ENCODE data around the gene PM20D2. TPM values are rescaled to one million over a fixed set of nuclear protein-coding genes. Genes with fewer than 3 reads are reported as not detected.

Gene PM20D2
- total and polyA plus RNA-seq, 2 of the 13 experiments (the other 11 are each of a cell fraction or from before 2014, with no cell fraction given): 13.3 to 26.3 TPM

DNA sequence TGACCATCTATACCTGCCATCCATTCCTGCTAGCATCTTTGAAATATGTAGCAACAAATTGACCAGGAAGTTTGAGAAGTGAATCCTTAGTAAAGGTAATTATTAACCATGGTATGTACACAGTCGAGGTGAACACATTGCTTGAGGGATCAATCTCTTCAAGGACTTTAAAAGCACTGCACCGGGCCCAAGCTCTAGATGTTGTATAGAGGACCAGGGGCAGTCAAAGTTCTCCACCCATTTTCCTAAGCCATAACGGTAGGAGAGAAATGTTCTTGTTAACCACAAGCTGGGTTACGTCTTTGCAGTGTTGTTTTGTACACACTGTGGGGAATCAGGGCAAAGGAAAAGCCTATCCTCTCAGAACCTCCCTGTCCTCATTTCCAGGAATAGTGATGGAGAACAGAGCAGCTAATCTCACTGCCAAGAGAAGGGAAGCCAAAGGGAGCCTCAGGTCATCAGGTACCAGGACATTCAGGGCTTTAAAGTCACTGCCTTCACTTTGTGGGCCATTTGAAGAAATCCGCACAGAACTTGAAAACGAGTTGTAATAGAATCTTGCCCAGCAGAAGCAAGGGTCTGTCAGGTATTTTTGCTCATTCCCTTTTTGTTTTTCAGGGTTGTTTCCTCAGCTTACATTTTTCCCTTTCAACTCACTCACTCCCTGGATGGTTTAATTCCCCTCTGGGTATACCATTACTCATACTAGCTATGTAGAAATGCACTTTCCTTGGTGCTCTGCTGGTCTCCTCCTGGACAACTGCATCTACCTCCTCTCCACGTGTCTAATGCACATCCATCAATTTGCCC lies 5.3 kb upstream of the PM20D2 start (continued):
- TF ChIP-seq, protein P1, sequence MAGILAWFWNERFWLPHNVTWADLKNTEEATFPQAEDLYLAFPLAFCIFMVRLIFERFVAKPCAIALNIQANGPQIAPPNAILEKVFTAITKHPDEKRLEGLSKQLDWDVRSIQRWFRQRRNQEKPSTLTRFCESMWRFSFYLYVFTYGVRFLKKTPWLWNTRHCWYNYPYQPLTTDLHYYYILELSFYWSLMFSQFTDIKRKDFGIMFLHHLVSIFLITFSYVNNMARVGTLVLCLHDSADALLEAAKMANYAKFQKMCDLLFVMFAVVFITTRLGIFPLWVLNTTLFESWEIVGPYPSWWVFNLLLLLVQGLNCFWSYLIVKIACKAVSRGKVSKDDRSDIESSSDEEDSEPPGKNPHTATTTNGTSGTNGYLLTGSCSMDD (CRISPR knock-in tag; IDR thresholded peaks at IDR 0.05): no peak
- TF ChIP-seq XRCC5 (optimal IDR thresholded peaks at IDR 0.05; ENCODE audit: low read length) (no peak), ZNF282 (IDR thresholded peaks at IDR 0.05; ENCODE audit: partially characterized antibody) (no peak), TRIM24 (CRISPR knock-in tag; IDR thresholded peaks at IDR 0.05) (no peak), ZSCAN9 (CRISPR knock-in tag; IDR thresholded peaks at IDR 0.05; ENCODE audit: borderline replicate concordance) (0 out of 2 replicates have a peak, but pooled peaks have one; percentile 38), ZNF205 (CRISPR knock-in tag; IDR thresholded peaks at IDR 0.05) (no peak), SPEN (CRISPR knock-in tag; IDR thresholded peaks at IDR 0.05; ENCODE audit: low read depth) (no peak), KAT2B (IDR thresholded peaks at IDR 0.05; ENCODE audit: borderline replicate concordance, low read depth, low read length) (no peak), SMC3 (IDR thresholded peaks at IDR 0.05; ENCODE audit: low read length) (no peak), SSRP1 (CRISPR knock-in tag; IDR thresholded peaks at IDR 0.05) (no peak), ZNF24 (IDR thresholded peaks at IDR 0.05) (no peak), MXI1 (IDR thresholded peaks at IDR 0.05; ENCODE audit: borderline replicate concordance, low read depth, low read length) (no peak; the same call in 2 of the 3 replicates), ZNF879 (CRISPR knock-in tag; IDR thresholded peaks at IDR 0.05) (no peak)
- TF ChIP-seq, protein P2, sequence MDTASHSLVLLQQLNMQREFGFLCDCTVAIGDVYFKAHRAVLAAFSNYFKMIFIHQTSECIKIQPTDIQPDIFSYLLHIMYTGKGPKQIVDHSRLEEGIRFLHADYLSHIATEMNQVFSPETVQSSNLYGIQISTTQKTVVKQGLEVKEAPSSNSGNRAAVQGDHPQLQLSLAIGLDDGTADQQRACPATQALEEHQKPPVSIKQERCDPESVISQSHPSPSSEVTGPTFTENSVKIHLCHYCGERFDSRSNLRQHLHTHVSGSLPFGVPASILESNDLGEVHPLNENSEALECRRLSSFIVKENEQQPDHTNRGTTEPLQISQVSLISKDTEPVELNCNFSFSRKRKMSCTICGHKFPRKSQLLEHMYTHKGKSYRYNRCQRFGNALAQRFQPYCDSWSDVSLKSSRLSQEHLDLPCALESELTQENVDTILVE (CRISPR knock-in tag; IDR thresholded peaks at IDR 0.05): peak; percentile 40; the same call in 1 of the 2 replicates
- TF ChIP-seq, protein P3, sequence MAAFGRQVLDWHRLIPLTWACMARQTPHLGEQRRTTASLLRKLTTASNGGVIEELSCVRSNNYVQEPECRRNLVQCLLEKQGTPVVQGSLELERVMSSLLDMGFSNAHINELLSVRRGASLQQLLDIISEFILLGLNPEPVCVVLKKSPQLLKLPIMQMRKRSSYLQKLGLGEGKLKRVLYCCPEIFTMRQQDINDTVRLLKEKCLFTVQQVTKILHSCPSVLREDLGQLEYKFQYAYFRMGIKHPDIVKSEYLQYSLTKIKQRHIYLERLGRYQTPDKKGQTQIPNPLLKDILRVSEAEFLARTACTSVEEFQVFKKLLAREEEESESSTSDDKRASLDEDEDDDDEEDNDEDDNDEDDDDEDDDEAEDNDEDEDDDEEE (CRISPR knock-in tag; IDR thresholded peaks at IDR 0.05): no peak
- TF ChIP-seq, protein P4, sequence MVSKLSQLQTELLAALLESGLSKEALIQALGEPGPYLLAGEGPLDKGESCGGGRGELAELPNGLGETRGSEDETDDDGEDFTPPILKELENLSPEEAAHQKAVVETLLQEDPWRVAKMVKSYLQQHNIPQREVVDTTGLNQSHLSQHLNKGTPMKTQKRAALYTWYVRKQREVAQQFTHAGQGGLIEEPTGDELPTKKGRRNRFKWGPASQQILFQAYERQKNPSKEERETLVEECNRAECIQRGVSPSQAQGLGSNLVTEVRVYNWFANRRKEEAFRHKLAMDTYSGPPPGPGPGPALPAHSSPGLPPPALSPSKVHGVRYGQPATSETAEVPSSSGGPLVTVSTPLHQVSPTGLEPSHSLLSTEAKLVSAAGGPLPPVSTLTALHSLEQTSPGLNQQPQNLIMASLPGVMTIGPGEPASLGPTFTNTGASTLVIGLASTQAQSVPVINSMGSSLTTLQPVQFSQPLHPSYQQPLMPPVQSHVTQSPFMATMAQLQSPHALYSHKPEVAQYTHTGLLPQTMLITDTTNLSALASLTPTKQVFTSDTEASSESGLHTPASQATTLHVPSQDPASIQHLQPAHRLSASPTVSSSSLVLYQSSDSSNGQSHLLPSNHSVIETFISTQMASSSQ (IDR thresholded peaks at IDR 0.05; ENCODE audit: low read depth): peak; percentile 97
- TF ChIP-seq, protein P4 (CRISPR knock-in tag; IDR thresholded peaks at IDR 0.05; ENCODE audit: borderline replicate concordance): peak; percentile 97
- TF ChIP-seq, protein P5, sequence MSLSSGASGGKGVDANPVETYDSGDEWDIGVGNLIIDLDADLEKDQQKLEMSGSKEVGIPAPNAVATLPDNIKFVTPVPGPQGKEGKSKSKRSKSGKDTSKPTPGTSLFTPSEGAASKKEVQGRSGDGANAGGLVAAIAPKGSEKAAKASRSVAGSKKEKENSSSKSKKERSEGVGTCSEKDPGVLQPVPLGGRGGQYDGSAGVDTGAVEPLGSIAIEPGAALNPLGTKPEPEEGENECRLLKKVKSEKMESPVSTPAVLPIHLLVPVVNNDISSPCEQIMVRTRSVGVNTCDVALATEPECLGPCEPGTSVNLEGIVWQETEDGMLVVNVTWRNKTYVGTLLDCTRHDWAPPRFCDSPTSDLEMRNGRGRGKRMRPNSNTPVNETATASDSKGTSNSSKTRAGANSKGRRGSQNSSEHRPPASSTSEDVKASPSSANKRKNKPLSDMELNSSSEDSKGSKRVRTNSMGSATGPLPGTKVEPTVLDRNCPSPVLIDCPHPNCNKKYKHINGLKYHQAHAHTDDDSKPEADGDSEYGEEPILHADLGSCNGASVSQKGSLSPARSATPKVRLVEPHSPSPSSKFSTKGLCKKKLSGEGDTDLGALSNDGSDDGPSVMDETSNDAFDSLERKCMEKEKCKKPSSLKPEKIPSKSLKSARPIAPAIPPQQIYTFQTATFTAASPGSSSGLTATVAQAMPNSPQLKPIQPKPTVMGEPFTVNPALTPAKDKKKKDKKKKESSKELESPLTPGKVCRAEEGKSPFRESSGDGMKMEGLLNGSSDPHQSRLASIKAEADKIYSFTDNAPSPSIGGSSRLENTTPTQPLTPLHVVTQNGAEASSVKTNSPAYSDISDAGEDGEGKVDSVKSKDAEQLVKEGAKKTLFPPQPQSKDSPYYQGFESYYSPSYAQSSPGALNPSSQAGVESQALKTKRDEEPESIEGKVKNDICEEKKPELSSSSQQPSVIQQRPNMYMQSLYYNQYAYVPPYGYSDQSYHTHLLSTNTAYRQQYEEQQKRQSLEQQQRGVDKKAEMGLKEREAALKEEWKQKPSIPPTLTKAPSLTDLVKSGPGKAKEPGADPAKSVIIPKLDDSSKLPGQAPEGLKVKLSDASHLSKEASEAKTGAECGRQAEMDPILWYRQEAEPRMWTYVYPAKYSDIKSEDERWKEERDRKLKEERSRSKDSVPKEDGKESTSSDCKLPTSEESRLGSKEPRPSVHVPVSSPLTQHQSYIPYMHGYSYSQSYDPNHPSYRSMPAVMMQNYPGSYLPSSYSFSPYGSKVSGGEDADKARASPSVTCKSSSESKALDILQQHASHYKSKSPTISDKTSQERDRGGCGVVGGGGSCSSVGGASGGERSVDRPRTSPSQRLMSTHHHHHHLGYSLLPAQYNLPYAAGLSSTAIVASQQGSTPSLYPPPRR (CRISPR knock-in tag; IDR thresholded peaks at IDR 0.05; ENCODE audit: borderline replicate concordance): no peak; the same call in 1 of the 2 replicates

All from HepG2 (cell line).